Stimulated activated naive CD8-positive, alpha-beta T cell treated with anti-CD3 and anti-CD28 coated beads, Interleukin-15, Interleukin-2, amounts not matched to agents 100 ng/mL and 50 ng/mL, for 24 hours (primary cell): ENCODE data around the gene IPP.
A peak's percentile ranks its signal among the peaks of the same experiment; 100 is the strongest.
"Not testable (repeated sequence)": the region's sequence is repeated elsewhere in the genome, so short reads cannot be mapped to it uniquely, and the experiment has no call there.

Source experiments
- H3K27ac Mint-ChIP-seq: one replicate; pipeline ENCODE4 v1.8.0; 2021; ENCODE audit warnings: mild to moderate bottlenecking, mixed read lengths
- H3K27me3 Mint-ChIP-seq: one replicate; pipeline ENCODE4 v1.8.0; 2021; ENCODE audit warnings: mixed read lengths
- H3K36me3 Mint-ChIP-seq: one replicate; pipeline ENCODE4 v1.8.0; 2021; ENCODE audit warnings: low read depth, mixed read lengths
- H3K4me1 Mint-ChIP-seq: one replicate; pipeline ENCODE4 v1.8.0; 2021; ENCODE audit warnings: low read depth, mixed read lengths
- H3K4me3 Mint-ChIP-seq: one replicate; pipeline ENCODE4 v1.8.0; 2021; ENCODE audit warnings: mild to moderate bottlenecking, mixed read lengths
- H3K9me3 Mint-ChIP-seq: one replicate; pipeline ENCODE4 v1.8.0; 2021; ENCODE audit warnings: mixed read lengths

The IPP gene

DNA sequence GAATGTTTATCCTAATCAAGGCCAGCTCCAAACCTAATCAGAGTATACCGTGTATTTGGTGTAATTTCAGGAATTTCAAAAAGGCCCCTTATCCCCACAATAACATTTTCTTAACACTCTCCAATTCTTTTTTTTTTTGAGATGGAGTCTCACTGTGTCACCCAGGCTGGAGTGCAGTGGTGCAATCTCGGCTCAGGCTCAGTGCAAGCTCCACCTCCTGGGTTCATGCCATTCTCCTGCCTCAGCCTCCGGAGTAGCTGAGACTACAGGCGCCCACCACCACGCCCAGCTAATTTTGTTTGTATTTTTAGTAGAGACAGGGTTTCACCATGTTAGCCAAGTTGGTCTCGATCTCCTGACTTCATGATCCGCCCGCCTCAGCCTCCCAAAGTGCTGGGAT lies 33.1 kb downstream of the IPP start:
- not testable (repeated sequence) for H3K27ac Mint-ChIP-seq, H3K9me3 Mint-ChIP-seq, H3K4me1 Mint-ChIP-seq, H3K4me3 Mint-ChIP-seq, H3K27me3 Mint-ChIP-seq
- H3K36me3 Mint-ChIP-seq: peaks cover 20% of the 10 kb centered on the region

DNA sequence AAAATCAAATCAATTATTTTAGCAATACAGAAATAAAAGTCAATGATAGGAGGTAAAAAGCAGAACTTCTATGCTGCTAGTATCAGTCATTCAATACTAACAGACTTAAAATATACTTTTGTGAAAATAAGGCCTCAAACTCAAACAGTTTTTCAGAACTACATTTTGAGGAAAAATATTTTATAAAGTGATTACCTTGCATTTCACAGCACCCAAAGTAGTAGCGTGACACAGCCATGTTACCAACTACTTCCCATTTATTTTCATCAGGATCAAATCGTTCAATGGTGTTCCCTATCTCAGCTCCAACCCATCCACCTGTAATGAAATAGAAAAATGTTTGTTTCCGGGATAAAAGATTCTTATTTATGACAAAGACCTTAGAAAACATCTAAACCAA lies 33.8 kb downstream of the IPP start:
- peaks cover 24% of the 10 kb centered on the region for H3K36me3 Mint-ChIP-seq
- no peaks in the 10 kb centered on the region for H3K9me3 Mint-ChIP-seq
- no peaks in the 10 kb centered on the region for H3K27me3 Mint-ChIP-seq
- H3K27ac Mint-ChIP-seq: no peak overlapping the region
- H3K4me1 Mint-ChIP-seq: no peaks in the 10 kb centered on the region
- no peak overlapping the region for H3K4me3 Mint-ChIP-seq

DNA sequence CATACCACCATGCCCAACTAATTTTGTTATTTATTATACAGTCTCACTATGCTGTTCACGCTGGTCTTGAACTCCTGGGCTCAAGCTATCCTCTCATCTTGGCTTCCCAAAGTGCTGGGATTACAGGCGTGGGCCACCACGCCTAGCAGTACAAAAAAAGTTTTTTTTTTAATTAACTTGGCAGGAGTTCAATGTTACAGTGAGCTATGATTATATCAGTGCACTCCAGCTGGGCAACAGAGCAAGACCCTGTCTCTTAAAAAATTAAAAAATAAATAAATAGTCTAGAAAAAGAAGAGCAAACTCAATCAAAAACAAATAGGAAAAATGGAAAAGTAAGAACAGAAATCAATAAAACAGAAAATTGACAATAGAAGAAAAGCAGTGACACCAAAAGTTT lies 36.7 kb downstream of the IPP start:
- H3K36me3 Mint-ChIP-seq: peaks cover 33% of the 10 kb centered on the region
- H3K4me3 Mint-ChIP-seq: no peak overlapping the region

DNA sequence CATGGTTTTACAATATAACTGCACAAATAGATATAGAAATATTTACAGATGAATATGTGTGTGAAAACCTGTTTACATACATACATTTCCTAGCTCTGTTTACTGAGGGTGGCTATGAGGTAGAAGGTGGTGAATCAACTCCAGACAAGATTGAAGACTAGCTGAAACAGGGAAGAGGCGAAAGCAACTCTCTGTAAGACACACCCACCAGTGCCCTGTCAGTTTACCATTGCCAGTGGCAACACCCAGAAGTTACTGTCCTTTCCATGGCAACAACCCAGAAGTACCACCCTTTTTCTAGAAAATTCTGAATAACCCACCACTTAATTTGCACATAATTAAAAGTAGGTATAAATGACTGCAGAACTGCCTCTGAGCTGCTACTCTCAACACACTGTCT lies 45.8 kb downstream of the IPP start:
- Mint-ChIP-seq H3K36me3 (peaks cover 22% of the 10 kb centered on the region), H3K9me3 (peaks cover 8% of the 10 kb centered on the region), H3K4me1 (no peaks in the 10 kb centered on the region), H3K27me3 (no peaks in the 10 kb centered on the region), H3K27ac (no peak overlapping the region), H3K4me3 (no peak overlapping the region)

More for the DNA sequence above, 36.7 kb downstream of the IPP start:
- H3K27ac Mint-ChIP-seq: no peak overlapping the region
- no peaks in the 10 kb centered on the region for H3K4me1 Mint-ChIP-seq
- no peaks in the 10 kb centered on the region for H3K9me3 Mint-ChIP-seq
- H3K27me3 Mint-ChIP-seq: no peaks in the 10 kb centered on the region

DNA sequence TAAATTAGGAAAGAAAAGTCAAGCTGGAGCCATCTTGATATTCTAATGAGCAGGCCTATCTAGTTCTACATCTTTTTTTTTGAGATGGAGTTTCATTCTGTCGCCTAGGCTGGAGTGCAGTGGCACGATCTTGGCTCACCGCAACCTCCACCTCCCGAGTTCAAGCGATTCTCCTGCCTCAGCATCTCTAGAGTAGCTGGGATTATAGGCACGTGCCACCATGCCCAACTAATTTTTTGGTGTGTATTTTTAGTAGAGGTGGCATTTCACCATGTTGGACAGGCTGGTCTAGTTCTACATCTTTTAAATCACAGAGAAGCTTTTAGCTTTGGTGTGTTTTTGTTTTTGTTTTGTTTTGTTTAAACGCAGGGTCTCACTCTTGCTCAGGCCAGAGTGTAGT lies 55.6 kb downstream of the IPP start:
- Mint-ChIP-seq H3K36me3 (peaks cover 62% of the 10 kb centered on the region), H3K9me3 (no peaks in the 10 kb centered on the region), H3K27ac (no peak overlapping the region), H3K27me3 (no peaks in the 10 kb centered on the region), H3K4me3 (no peak overlapping the region), H3K4me1 (peaks cover 24% of the 10 kb centered on the region)

DNA sequence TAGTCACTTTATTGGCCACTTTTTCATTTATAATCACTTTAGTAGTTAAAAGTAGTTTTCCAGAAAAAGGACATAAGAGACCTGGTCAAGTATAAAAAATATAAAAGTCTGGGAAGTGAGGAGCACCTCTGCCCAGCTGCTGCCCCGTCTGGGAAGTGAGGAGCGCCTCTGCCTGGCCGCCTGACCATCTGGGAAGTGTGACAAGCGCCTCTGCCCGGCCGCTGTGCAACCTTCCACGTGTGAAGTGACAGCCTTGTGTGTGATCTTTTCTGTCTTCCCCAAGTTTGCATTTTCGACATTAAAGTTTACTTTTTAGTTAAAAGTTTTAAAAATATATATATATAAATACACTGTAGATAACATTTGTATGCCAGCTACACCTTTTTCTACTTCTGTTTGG lies 56.6 kb downstream of the IPP start:
- not testable (repeated sequence) for H3K27ac Mint-ChIP-seq, H3K4me3 Mint-ChIP-seq

DNA sequence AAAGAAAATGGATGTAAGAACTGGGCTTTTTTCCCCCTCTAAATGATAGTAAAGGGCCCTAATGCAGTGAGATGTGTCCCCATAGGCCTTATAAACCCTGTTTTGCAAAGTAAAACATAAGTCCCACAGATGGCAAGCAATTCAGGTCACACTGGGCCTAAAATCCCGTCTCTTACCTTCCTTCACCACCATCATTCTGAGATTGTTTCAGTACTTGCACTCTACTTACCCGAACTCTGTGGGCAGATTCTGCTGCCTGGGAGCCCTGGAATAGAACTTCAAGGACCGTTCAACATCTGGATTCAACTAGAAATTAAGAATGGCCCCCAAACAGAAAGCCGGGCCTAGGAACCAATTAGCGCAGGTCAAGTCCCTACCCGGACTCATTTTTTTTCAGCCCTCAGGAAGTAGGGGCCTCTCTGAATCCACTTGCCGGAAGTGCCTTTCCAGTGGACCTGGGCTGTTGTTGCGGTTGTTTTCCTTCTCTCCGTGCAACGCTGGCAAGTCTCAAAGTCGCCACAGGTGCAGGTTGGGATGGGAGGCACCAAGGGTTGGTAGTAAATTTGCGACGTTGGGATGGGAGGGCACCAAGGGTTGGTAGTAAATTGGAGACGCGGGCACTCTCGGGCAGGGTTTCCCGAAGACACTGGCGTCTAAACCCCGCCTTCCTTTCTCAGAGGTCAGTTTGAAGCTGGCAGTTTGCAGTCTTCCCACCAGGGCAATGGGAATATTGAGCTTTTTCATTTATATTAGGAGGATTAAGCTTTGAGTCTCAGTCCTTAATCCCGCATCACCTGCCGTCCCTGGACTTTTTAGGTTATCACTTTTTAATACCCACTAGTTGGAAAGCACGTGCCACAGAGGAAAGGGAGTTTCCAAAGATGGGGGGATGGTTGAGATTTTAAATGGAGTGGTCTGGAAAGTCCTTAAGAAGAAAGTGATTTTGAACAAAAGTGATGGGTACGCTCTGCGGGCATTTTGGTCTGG lies 62.4 kb downstream of the IPP start, which contains the start of gene TMEM69:
TSS of gene TMEM69 (plus strand) at position 428 of the 987 bp plus-strand sequence. CDS start 2,888 bp downstream, outside the sequence.
- peak within 1 kb of the TSS; percentile 96 for H3K27ac Mint-ChIP-seq
- peaks cover 48% of the 10 kb centered on the region for H3K4me1 Mint-ChIP-seq
- no peaks in the 10 kb centered on the region for H3K27me3 Mint-ChIP-seq
- H3K36me3 Mint-ChIP-seq: peaks cover 44% of the 10 kb centered on the region
- no peaks in the 10 kb centered on the region for H3K9me3 Mint-ChIP-seq
- peak within 1 kb of the TSS; percentile 97 for H3K4me3 Mint-ChIP-seq

More for the DNA sequence above, 56.6 kb downstream of the IPP start:
- not testable (repeated sequence) for H3K27me3 Mint-ChIP-seq, H3K9me3 Mint-ChIP-seq
- H3K36me3 Mint-ChIP-seq: peaks cover 65% of the 10 kb centered on the region
- H3K4me1 Mint-ChIP-seq: peaks cover 32% of the 10 kb centered on the region

DNA sequence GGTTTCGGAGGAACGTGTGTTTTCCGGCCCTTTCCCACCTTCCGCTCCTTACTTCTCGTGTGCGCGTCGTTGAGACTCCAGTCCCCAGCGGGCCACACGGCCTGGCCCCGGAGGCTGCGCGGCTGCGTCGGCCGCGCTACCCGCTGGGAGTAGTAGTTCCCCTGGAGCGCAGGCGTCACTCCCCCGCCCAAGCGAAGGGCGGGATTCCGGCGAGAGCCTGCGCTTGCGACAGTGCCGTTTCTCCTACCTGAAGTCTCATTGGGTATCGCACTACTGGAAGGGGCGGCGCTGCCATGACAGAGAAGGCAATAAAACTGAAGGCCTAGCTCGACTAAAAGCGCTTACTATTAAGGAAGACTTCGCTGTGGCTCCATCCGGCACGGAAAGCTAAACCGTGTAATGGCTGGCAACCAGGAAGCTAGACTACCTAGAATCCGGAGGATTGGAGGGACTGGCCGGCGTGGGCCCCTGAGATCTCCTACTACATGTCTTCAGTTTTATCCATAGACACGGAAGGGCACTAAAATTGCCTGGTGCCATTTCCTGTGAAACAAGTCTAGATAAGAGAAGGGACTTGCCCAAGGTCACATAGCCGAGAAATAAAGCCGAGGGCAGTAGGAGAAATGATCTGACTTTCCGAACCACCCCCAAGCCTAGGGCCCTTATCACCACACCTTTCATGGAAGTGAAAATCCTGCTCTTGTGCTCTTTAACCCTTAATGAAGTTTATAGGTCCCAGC lies 63.3 kb downstream of the IPP start:
- Mint-ChIP-seq H3K4me3 (peak overlapping the region; percentile 97), H3K9me3 (no peaks in the 10 kb centered on the region), H3K27me3 (no peaks in the 10 kb centered on the region), H3K27ac (peak overlapping the region; percentile 96), H3K4me1 (peaks cover 55% of the 10 kb centered on the region), H3K36me3 (peaks cover 36% of the 10 kb centered on the region)

DNA sequence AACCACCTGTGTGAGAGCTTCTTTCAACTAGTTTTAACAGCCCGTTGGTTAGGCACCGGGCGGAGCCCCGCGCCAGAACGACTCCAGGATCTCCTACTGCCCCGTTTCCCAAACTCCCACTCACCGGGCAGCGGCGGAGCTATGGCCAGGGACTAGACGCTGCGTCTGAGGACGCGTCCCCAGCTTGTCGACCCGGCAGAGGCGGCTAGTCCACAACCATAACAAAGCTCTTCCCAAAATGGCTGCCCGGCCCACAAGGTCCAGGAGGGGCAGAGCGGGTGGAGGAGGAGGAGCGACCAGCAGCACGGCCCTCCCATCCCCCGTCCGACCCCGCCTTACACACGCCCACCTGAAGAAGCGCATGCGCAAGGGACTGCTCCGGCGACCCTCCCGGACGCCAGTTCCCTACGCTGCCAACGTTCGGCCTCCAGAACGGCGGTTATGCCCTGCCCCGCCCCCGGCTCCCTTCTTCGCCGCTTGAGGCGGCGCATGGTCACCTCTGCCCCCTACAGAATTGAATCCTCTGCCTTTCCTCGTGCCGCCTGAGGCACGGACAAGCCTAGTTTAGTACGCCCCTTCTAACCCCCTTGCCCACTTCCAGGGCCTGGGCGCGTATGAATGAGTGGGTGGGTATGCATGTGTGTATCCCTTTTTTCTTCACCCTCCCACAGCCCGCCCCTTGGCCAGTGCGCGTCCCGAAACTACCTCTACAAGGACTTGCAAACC lies 64.0 kb downstream of the IPP start, which contains the start of gene GPBP1L1:
TSS of gene GPBP1L1 (minus strand) at position 246 of the 726 bp plus-strand sequence. CDS start 27,446 bp downstream, outside the sequence.
- H3K27ac Mint-ChIP-seq: peak within 1 kb of the TSS; percentile 96
- peaks cover 33% of the 10 kb centered on the region for H3K36me3 Mint-ChIP-seq
- H3K9me3 Mint-ChIP-seq: no peaks in the 10 kb centered on the region
- no peaks in the 10 kb centered on the region for H3K27me3 Mint-ChIP-seq
- peak within 1 kb of the TSS; percentile 97 for H3K4me3 Mint-ChIP-seq
- peaks cover 60% of the 10 kb centered on the region for H3K4me1 Mint-ChIP-seq

DNA sequence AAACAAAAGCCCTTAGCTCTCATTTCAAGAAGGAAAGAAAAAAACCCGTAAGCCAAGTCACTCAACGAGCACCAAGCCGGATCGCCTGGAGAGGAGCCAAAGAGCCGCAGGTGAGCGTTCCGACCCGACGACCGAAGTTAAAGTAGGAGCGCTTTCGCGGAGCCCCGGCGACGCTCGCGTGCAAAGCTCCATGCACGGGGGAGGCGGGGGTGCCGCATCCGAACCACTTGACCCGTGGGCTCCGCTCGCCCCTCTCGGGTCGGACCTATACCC lies 64.5 kb downstream of the IPP start:
- no peaks in the 10 kb centered on the region for H3K27me3 Mint-ChIP-seq
- H3K27ac Mint-ChIP-seq: peak overlapping the region; percentile 96
- H3K36me3 Mint-ChIP-seq: peaks cover 31% of the 10 kb centered on the region
- H3K4me3 Mint-ChIP-seq: peak overlapping the region; percentile 97
- H3K4me1 Mint-ChIP-seq: peaks cover 61% of the 10 kb centered on the region
- H3K9me3 Mint-ChIP-seq: no peaks in the 10 kb centered on the region

DNA sequence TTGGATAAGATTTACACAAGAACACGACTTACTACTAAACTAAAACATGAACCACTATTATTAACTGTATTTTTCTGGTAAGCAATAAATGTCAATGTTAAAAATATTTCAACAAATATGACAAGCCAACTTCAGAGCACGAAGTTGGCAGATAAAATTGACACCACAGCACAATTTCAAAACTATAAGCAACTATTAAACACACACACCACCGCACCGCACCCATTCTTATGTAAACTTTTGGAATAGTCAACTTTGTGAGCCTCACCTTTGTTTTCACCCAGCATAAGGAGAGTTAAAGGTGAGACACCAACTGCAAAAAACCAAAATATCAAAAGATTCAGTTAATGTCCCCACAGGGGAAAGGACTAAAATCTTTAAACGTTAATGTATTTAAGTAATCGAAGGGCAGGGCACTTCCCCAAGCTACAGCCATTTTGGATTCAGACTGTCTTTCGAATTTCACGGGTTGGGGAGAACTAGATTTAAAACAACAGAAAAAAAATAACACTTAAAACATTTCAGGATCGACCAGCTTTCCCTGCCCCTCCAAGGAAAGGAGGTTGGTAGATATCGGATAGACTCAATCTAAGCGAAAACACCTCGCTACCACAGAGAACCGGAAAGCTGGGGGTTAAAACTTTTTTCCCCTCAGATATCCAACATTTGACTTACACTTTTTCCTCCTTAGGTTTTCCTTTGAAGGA lies 65.0 kb downstream of the IPP start:
- Mint-ChIP-seq H3K27ac (peak overlapping the region; percentile 96), H3K27me3 (no peaks in the 10 kb centered on the region), H3K9me3 (no peaks in the 10 kb centered on the region), H3K36me3 (peaks cover 31% of the 10 kb centered on the region), H3K4me1 (peaks cover 61% of the 10 kb centered on the region), H3K4me3 (peak overlapping the region; percentile 97)

DNA sequence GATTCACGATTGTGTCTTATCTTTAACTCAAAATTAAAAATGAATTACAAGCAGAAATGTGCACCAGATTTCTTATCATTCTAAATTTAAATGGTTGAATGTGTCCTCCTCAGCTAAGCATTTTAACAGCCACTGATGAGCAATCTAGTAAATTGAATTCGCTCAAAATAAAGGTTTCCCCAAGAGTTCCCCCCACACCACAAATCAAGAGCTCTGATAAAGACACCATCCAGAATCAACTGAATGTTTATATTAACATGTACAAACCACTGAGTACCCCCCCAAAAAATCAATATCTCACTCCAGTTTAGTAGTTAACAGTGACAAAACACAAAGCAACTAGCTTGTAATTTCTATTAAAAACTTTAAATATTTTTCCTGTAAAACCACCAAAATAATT lies 66.1 kb downstream of the IPP start:
- H3K4me3 Mint-ChIP-seq: peak overlapping the region; percentile 97
- no peaks in the 10 kb centered on the region for H3K27me3 Mint-ChIP-seq
- peaks cover 24% of the 10 kb centered on the region for H3K36me3 Mint-ChIP-seq
- no peaks in the 10 kb centered on the region for H3K9me3 Mint-ChIP-seq
- peaks cover 61% of the 10 kb centered on the region for H3K4me1 Mint-ChIP-seq
- H3K27ac Mint-ChIP-seq: no peak overlapping the region

DNA sequence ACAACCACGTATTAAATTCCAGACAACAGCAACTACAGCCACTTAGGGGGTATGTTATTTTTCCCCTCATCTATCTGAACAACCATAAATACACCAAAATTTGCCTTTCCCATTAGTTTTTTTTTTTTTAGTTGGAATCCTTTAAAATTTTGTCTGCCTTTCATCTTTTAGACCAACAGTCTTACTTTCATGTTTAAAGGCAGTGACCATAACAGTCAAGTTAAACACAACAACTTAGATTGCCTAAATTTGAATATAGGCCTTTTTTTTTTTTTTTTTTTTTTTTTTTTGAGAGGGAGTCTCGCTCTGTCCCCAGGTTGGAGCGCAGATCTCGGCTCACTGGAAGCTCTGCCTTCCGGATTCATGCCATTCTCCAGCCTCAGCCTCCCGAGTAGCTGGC lies 67.5 kb downstream of the IPP start:
- H3K27me3 Mint-ChIP-seq: no peaks in the 10 kb centered on the region
- H3K27ac Mint-ChIP-seq: no peak overlapping the region
- H3K4me1 Mint-ChIP-seq: peaks cover 67% of the 10 kb centered on the region
- no peaks in the 10 kb centered on the region for H3K9me3 Mint-ChIP-seq
- peaks cover 20% of the 10 kb centered on the region for H3K36me3 Mint-ChIP-seq
- H3K4me3 Mint-ChIP-seq: no peak overlapping the region

DNA sequence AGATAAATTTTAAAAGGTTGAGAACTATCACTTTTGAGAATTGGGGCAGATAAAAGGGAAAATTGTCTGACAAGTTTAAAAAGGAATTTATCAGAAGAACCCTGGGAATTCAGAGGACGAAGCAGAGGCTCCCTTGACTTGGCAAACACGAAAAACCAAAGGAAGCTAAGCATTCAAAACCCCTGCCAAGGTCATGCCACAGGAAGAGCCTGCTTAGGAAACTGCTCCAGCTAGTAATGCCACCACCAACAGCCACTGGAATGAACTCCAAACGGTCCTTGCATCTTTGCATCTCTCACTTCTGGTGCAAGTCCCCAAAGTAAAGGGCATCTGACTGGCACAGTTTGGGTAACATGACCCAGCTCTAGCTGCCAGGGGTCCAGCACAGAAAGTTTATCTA lies 71.3 kb downstream of the IPP start:
- Mint-ChIP-seq H3K27ac (no peak overlapping the region), H3K9me3 (no peaks in the 10 kb centered on the region), H3K27me3 (no peaks in the 10 kb centered on the region), H3K4me1 (peaks cover 85% of the 10 kb centered on the region), H3K36me3 (peaks cover 21% of the 10 kb centered on the region), H3K4me3 (no peak overlapping the region)
